NT2/D1 (cell line): Measurements from ENCODE around the gene HS3ST5.

Source experiments
- SUZ12 ChIP-seq: IDR thresholded peaks from 2 replicates; pipeline ENCODE4 v1.6.1; 2011; ENCODE audit not compliant: insufficient read length, insufficient read depth; ENCODE audit errors: extremely low read depth
- YY1 ChIP-seq: IDR thresholded peaks from 2 replicates; pipeline ENCODE4 v1.6.1; 2011; ENCODE audit not compliant: insufficient read length, insufficient read depth
- ZNF274 ChIP-seq: IDR thresholded peaks from 2 replicates; pipeline ENCODE4 v1.6.1; 2011; ENCODE audit warnings: mild to moderate bottlenecking, low read depth, low read length

DNA sequence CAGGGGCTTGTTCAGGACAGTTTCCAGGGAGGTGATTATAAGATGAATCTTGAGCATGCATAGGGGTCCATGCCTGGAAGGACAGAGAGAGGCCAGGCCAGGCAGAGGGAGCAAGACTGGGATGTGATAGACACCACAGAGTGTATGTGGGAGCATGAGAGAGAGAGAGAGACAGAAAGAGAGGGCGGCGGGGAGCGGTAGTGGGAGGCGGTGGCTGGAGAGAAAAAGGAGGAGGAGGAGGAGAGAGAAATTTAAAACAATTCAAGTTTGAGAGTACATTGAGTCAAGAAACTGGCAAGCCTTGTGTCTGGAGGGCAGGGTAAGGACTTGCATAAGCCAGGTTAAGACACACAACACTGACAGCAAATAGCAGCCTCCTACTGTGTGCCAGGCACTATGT, 209.0 kb downstream of the HS3ST5 start:
- TF ChIP-seq SUZ12, result no peak
- TF ChIP-seq ZNF274, result no peak
- no peak for TF ChIP-seq YY1
